ENCODE data around the gene FIZ1.

Gene FIZ1, protein sequence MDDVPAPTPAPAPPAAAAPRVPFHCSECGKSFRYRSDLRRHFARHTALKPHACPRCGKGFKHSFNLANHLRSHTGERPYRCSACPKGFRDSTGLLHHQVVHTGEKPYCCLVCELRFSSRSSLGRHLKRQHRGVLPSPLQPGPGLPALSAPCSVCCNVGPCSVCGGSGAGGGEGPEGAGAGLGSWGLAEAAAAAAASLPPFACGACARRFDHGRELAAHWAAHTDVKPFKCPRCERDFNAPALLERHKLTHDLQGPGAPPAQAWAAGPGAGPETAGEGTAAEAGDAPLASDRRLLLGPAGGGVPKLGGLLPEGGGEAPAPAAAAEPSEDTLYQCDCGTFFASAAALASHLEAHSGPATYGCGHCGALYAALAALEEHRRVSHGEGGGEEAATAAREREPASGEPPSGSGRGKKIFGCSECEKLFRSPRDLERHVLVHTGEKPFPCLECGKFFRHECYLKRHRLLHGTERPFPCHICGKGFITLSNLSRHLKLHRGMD

DNA sequence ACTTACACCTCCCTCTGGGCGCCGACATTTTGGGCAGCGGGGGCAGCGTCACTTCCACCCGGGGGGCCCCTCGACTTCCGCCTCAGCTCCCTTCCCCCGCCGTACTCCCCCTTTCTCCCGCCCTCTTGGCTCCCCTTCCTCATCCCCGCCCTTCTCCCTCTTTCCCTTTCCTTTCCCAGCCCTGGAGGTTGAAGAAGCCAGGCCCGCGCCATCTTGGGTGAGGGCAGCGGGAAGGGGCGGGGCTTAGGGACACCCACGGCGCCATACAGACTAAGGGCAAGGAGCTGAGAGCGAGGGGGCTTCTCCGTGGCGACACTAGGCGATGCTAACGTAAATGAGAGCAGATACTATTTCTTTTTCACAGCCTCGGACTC lies at the start of gene FIZ1:
FIZ1 (minus strand) TSS at position 50 of the 374 bp plus-strand sequence. CDS start 1,652 bp downstream, outside the sequence.
- no peaks in the 10 kb centered on the region for H3K27me3 ChIP-seq (ENCODE audit: insufficient read depth, low read length)
- peak within 1 kb of the TSS; percentile 88 for H3K9ac ChIP-seq (ENCODE audit: low read depth, low read length)
- H3K9me3 ChIP-seq (ENCODE audit: insufficient read depth, low read depth, low read length) = no peaks in the 10 kb centered on the region
- H3K4me3 ChIP-seq (ENCODE audit: low read length) = peak within 1 kb of the TSS; percentile 76
- H3K36me3 ChIP-seq (ENCODE audit: insufficient read depth, low read depth, low read length) = peaks cover 25% of the 10 kb centered on the region
- H3K4me1 ChIP-seq (ENCODE audit: insufficient read depth, low read length) = peaks cover 12% of the 10 kb centered on the region; the same call in 1 of the 2 replicates
- peak within 1 kb of the TSS; percentile 60 for H3K27ac ChIP-seq (ENCODE audit: low read length)

DNA sequence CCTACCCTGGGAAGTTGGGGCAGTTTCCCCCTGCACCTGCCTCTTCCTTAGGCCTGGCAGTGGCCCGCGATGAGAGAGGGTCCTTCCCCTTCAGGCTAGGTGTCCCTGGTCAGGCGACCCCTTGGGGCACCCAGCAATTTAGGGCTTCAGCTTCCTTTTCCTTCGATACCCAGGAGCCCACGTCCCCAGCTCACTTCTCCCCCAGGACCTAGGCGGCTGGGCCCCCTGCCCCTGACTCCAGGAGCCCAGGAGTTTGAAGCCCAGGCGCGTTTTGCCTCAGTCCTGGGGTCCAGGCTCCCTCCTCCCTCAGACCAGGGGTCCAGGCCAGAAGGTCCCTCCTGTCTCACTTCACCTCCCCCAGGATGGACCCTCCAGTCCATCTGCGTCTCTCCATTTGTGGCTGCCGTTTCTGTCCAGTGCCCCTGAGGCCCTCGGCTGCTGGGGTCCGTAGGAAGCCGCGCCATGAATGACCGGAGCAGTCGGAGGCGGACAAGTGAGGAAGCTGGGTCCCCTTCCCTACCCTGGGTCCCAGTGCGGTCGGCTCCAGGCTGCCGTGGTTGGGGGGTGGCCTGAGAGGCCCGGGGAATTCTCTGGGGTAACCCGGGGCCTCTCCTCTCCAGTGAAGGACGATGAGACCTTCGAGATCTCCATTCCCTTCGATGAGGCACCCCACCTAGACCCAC lies 49.4 kb upstream of the FIZ1 start:
- H3K9ac ChIP-seq (ENCODE audit: low read depth, low read length) = peak overlapping the region; percentile 75

DNA sequence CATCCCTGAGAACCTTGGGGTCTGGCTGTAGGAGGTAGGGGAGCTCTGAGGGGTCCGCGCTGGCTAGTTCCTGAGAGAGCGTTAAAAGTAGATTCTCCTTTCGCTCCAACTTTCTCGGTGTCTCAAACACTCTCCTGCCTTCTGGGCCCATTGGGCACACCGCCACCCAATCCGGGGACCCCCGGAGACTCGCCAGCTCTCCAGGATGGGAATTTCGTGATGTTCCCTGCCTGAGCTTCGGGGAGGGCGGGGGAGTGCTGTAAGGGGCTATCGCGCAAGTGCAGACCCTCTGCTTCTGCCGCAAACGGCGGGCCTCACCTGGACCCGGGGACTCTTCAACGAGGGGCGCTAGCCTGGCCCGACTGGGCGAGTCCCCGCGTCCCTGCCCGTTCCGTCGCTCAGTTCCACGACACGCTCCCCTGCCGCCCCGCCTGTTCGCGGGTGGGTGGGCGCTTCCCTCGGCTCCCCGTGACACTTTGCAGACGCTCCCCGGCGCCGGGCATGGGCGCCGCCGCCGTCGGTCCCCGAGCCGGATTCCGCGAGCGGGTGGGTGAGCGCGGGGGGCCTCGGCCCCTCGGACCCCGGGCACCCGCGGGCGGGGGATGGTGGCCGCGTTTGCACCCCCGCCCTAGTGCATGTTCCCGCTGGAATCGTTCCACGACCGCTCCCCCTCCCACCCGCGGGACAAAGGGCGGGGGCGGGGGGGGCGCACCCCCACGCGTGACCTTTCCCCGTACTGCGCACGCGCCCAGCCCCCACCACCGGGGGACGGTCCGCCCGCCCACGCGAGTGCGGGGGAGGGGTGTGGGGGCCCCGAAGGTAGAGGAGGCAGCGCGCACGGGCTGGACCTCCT lies 48.6 kb upstream of the FIZ1 start, which contains the start of gene CCDC106:
CCDC106 (plus strand) TSS at position 481 of the 853 bp plus-strand sequence. CDS start 835 bp downstream, outside the sequence.
- H3K4me1 ChIP-seq (ENCODE audit: insufficient read depth, low read length) = no peaks in the 10 kb centered on the region; the same call in 1 of the 2 replicates
- H3K36me3 ChIP-seq (ENCODE audit: insufficient read depth, low read depth, low read length) = peaks cover 15% of the 10 kb centered on the region
- no peaks in the 10 kb centered on the region for H3K27me3 ChIP-seq (ENCODE audit: insufficient read depth, low read length)
- H3K9ac ChIP-seq (ENCODE audit: low read depth, low read length) = peak within 1 kb of the TSS; percentile 75
- H3K9me3 ChIP-seq (ENCODE audit: insufficient read depth, low read depth, low read length) = no peaks in the 10 kb centered on the region
- no peak within 1 kb of the TSS for H3K27ac ChIP-seq (ENCODE audit: low read length)
- H3K4me3 ChIP-seq (ENCODE audit: low read length) = peak within 1 kb of the TSS; percentile 81

More for the DNA sequence above, 49.4 kb upstream of the FIZ1 start:
- H3K4me1 ChIP-seq (ENCODE audit: insufficient read depth, low read length) = no peaks in the 10 kb centered on the region; the same call in 1 of the 2 replicates
- H3K4me3 ChIP-seq (ENCODE audit: low read length) = peak overlapping the region; percentile 81
- peaks cover 15% of the 10 kb centered on the region for H3K36me3 ChIP-seq (ENCODE audit: insufficient read depth, low read depth, low read length)
- H3K27me3 ChIP-seq (ENCODE audit: insufficient read depth, low read length) = no peaks in the 10 kb centered on the region
- H3K9me3 ChIP-seq (ENCODE audit: insufficient read depth, low read depth, low read length) = no peaks in the 10 kb centered on the region
- no peak overlapping the region for H3K27ac ChIP-seq (ENCODE audit: low read length)

DNA sequence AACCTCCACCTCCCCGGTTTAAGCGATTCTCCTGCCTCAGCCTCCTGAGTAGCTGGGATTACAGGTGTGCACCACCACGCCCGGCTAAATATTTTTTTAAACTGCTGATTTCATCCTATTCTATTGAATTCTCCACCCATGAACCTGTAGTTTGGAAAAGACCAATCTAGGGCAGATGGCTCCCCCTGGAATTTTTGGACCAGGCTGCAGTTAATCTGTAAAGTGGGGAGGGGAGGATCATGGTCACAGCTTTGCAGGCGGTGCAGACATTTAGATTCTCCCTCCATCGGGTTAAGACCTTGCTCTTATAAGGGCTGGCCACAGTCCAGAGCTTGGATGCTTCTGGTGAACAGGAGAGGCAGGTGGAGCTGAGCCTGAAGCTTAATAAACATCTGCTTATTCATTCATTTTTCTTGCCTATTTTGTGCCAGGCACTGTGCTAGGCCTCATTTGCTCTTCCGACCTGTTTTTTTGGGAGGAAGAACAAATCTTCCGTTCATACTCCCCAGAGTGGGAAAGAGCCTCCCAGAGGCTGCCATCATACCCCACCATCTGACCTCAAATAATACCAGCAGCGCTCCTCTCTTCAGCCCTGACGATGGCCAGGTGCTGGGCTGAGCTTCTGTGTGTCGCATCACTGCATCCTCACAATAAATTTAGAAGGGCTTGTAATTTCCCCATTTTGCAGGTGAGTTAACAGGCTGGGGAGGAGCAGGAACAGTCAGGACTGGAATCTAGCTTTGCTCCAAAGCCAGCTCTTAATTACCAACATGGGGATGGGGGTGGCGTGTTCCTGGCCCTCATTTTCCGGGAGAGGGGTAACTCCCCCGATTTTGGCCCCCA lies 47.8 kb upstream of the FIZ1 start:
- Histone ChIP-seq H3K4me1 (ENCODE audit: insufficient read depth, low read length) (no peaks in the 10 kb centered on the region; the same call in 1 of the 2 replicates), H3K9ac (ENCODE audit: low read depth, low read length) (peak overlapping the region; percentile 75; the same call in 1 of the 2 replicates), H3K4me3 (ENCODE audit: low read length) (peak overlapping the region; percentile 81), H3K36me3 (ENCODE audit: insufficient read depth, low read depth, low read length) (peaks cover 15% of the 10 kb centered on the region), H3K9me3 (ENCODE audit: insufficient read depth, low read depth, low read length) (no peaks in the 10 kb centered on the region), H3K27me3 (ENCODE audit: insufficient read depth, low read length) (no peaks in the 10 kb centered on the region), H3K27ac (ENCODE audit: low read length) (no peak overlapping the region)

- no peak overlapping the region for H3K27ac ChIP-seq (ENCODE audit: low read length)
- H3K9me3 ChIP-seq (ENCODE audit: insufficient read depth, low read depth, low read length) = no peaks in the 10 kb centered on the region
- H3K36me3 ChIP-seq (ENCODE audit: insufficient read depth, low read depth, low read length) = peaks cover 15% of the 10 kb centered on the region
- H3K9ac ChIP-seq (ENCODE audit: low read depth, low read length) = no peak overlapping the region
- H3K27me3 ChIP-seq (ENCODE audit: insufficient read depth, low read length) = no peaks in the 10 kb centered on the region
- no peaks in the 10 kb centered on the region; the same call in 1 of the 2 replicates for H3K4me1 ChIP-seq (ENCODE audit: insufficient read depth, low read length)
- H3K4me3 ChIP-seq (ENCODE audit: low read length) = no peak overlapping the region
Measured at GRCh38 chr19:55645512-55645881, 46.2 kb upstream of the FIZ1 start.

DNA sequence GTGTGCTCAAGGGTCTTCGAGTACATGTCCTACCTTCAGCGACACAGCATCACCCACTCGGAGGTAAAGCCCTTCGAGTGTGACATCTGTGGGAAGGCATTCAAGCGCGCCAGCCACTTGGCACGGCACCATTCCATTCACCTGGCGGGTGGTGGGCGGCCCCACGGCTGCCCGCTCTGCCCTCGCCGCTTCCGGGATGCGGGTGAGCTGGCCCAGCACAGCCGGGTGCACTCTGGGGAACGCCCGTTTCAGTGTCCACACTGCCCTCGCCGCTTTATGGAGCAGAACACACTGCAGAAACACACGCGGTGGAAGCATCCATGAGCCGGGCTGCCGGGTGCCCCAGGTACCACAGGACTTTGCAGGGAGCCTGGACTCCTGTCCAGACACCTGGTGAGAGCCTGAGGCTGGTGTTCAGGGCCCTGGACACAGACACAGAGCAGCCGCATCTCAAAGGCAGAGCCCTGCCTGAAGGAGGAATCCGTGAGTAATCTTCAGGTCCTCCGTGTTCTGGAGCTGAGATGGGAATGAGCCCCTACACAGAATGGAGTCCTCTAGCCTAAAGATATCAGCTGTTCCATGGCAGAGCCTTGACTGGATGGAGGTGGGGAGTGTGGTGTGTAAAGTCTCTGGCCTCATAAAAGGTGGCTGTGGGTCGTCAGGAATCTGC lies 45.7 kb upstream of the FIZ1 start:
- Histone ChIP-seq H3K27ac (ENCODE audit: low read length) (no peak overlapping the region), H3K4me1 (ENCODE audit: insufficient read depth, low read length) (no peaks in the 10 kb centered on the region; the same call in 1 of the 2 replicates)

GRCh38 chr19:55644191-55644833 lies 45.0 kb upstream of the FIZ1 start:
- Histone ChIP-seq H3K27ac (ENCODE audit: low read length) (peak overlapping the region; percentile 46), H3K9me3 (ENCODE audit: insufficient read depth, low read depth, low read length) (no peaks in the 10 kb centered on the region), H3K27me3 (ENCODE audit: insufficient read depth, low read length) (no peaks in the 10 kb centered on the region), H3K9ac (ENCODE audit: low read depth, low read length) (peak overlapping the region; percentile 97), H3K36me3 (ENCODE audit: insufficient read depth, low read depth, low read length) (peaks cover 15% of the 10 kb centered on the region), H3K4me3 (ENCODE audit: low read length) (peak overlapping the region; percentile 79), H3K4me1 (ENCODE audit: insufficient read depth, low read length) (no peaks in the 10 kb centered on the region; the same call in 1 of the 2 replicates)

More for the DNA sequence above, 45.7 kb upstream of the FIZ1 start:
- Histone ChIP-seq H3K9me3 (ENCODE audit: insufficient read depth, low read depth, low read length) (no peaks in the 10 kb centered on the region), H3K27me3 (ENCODE audit: insufficient read depth, low read length) (no peaks in the 10 kb centered on the region), H3K9ac (ENCODE audit: low read depth, low read length) (peak overlapping the region; percentile 97; the same call in 1 of the 2 replicates), H3K4me3 (ENCODE audit: low read length) (peak overlapping the region; percentile 79; the same call in 1 of the 2 replicates), H3K36me3 (ENCODE audit: insufficient read depth, low read depth, low read length) (peaks cover 15% of the 10 kb centered on the region)

DNA sequence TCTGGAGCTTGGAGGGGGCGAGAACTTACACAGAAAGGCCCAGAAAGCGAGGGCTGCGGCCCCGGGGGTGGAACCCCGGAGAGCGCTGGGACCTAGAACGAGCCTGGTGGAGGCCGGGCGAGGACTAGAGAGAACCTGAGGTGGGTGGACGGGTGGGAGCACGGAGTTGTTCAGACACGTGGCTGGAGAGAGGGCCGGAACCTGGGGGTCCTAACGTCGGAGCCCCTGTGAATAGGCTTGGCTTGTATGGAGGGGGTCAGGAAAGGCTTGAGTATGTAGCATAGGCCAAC lies 44.5 kb upstream of the FIZ1 start:
- no peaks in the 10 kb centered on the region for H3K27me3 ChIP-seq (ENCODE audit: insufficient read depth, low read length)
- peak overlapping the region; percentile 97 for H3K9ac ChIP-seq (ENCODE audit: low read depth, low read length)
- no peaks in the 10 kb centered on the region; the same call in 1 of the 2 replicates for H3K4me1 ChIP-seq (ENCODE audit: insufficient read depth, low read length)
- H3K27ac ChIP-seq (ENCODE audit: low read length) = peak overlapping the region; percentile 46
- H3K9me3 ChIP-seq (ENCODE audit: insufficient read depth, low read depth, low read length) = no peaks in the 10 kb centered on the region
- peaks cover 15% of the 10 kb centered on the region for H3K36me3 ChIP-seq (ENCODE audit: insufficient read depth, low read depth, low read length)
- H3K4me3 ChIP-seq (ENCODE audit: low read length) = peak overlapping the region; percentile 79

GRCh38 chr19:55643003-55643886 lies 43.9 kb upstream of the FIZ1 start, which contains the start of gene ZNF581:
Gene ZNF581 (plus strand): TSS chr19:55643649. CDS start chr19:55644572, 923 bp downstream.
- Histone ChIP-seq H3K4me1 (ENCODE audit: insufficient read depth, low read length) (no peaks in the 10 kb centered on the region; the same call in 1 of the 2 replicates), H3K9me3 (ENCODE audit: insufficient read depth, low read depth, low read length) (no peaks in the 10 kb centered on the region), H3K27me3 (ENCODE audit: insufficient read depth, low read length) (no peaks in the 10 kb centered on the region), H3K36me3 (ENCODE audit: insufficient read depth, low read depth, low read length) (peaks cover 15% of the 10 kb centered on the region), H3K27ac (ENCODE audit: low read length) (peak within 1 kb of the TSS; percentile 46), H3K9ac (ENCODE audit: low read depth, low read length) (peak within 1 kb of the TSS; percentile 97), H3K4me3 (ENCODE audit: low read length) (peak within 1 kb of the TSS; percentile 79)
